Measurements from ENCODE around the gene SERTM2. TPM values are rescaled to one million over a fixed set of nuclear protein-coding genes. Genes with fewer than 3 reads are reported as not detected.

SERTM2 gene
- total and polyA plus RNA-seq, 4 donors = 0.02 to 0.03 TPM; not detected in 2

DNA sequence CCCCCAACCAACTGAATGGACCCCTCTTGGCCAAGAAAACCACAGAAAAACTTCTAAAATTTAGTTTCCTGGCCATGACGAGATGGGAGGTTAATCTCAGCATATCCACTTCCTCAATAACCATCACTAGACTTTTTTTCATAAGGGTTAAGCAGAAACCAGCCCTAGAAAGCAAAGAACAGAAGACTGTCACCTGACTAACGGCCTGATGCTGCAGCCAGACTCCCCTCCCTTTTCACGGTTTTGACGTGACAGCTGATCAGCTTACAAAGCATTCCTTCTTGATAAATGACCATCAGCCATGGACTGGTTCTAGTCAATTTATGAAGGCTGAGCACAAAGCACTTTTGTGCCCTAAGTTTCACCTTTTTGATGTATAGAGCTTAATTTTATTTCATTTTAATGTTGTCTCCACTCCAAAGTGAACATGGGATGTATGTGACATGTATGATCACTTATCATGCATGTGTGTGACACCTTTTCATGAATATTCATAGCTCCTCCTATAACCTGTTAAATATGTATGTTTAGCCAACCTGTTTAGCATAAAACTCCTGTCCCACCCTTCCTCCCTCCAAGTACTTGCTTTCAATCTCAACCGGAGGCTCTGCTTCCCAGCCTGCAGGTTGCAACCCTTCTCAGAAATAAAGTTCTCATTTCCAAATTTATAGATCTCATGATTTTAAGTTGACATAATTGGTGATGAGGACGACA is 56.3 kb downstream of the SERTM2 start:
- Histone ChIP-seq H3K9ac (ENCODE audit: insufficient read depth in 1 of 2, low read length in 2 of 2) (no peak overlapping the region), H3K27me3 (ENCODE audit: control insufficient read depth in 3 of 3, insufficient read depth in 3 of 3, low read length in 2 of 3) (peaks cover 0 to 17% (median 5%) of the 10 kb centered on the region in 3 donors), H3K27ac (ENCODE audit: low read depth in 1 of 2, low read length in 1 of 2) (no peak overlapping the region), H3K9me3 (ENCODE audit: control insufficient read depth in 4 of 4, insufficient read depth in 3 of 4, low read length in 3 of 4) (peaks cover 0 to 2% (median 0%) of the 10 kb centered on the region in 4 donors), H3K4me3 (no peak overlapping the region), H3K36me3 (ENCODE audit: control insufficient read depth in 4 of 4, insufficient read depth in 4 of 4, low read length in 4 of 4) (no peaks in the 10 kb centered on the region), H3K4me1 (ENCODE audit: control insufficient read depth in 5 of 5, insufficient read depth in 5 of 5, low read length in 5 of 5) (no peaks in the 10 kb centered on the region)
- DNase-seq (no peak), ATAC-seq (ENCODE audit: insufficient read depth, low FRiP score) (no peak)
- TF ChIP-seq, protein P1, sequence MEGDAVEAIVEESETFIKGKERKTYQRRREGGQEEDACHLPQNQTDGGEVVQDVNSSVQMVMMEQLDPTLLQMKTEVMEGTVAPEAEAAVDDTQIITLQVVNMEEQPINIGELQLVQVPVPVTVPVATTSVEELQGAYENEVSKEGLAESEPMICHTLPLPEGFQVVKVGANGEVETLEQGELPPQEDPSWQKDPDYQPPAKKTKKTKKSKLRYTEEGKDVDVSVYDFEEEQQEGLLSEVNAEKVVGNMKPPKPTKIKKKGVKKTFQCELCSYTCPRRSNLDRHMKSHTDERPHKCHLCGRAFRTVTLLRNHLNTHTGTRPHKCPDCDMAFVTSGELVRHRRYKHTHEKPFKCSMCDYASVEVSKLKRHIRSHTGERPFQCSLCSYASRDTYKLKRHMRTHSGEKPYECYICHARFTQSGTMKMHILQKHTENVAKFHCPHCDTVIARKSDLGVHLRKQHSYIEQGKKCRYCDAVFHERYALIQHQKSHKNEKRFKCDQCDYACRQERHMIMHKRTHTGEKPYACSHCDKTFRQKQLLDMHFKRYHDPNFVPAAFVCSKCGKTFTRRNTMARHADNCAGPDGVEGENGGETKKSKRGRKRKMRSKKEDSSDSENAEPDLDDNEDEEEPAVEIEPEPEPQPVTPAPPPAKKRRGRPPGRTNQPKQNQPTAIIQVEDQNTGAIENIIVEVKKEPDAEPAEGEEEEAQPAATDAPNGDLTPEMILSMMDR (IDR thresholded peaks at IDR 0.05; ENCODE audit: control extremely low read depth, extremely low read depth) = no peak
- WGBS, 2 donors = 46 to 48% methylated on average over 6 of the region's 6 CpGs

DNA sequence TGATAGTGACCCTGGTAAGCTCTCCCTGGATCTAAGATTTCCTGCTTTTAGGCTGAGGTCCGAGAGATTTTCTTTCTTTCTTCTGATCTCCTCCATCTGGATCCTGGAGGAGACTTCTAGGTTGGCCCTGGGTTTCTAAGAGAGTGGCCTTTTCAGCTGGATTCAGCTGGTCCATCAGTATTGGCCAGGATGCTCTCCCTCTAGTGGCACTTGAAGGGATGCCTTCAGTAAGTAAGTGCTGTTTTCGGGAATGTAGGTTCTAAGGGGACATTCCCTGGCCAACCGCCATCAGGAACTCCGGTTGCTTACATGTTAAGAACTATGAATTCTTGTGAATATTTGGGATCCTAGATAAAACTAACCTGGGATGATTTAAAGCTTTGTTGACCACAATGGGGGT is 56.9 kb downstream of the SERTM2 start:
- ATAC-seq (ENCODE audit: insufficient read depth, low FRiP score) (no peak), DNase-seq (peak in 1 of 3 donors; percentile 9)
- TF ChIP-seq, protein P1 (IDR thresholded peaks at IDR 0.05; ENCODE audit: control extremely low read depth, extremely low read depth) = no peak
- Histone ChIP-seq H3K27me3 (ENCODE audit: control insufficient read depth in 3 of 3, insufficient read depth in 3 of 3, low read length in 2 of 3) (peaks cover 0 to 17% (median 5%) of the 10 kb centered on the region in 3 donors), H3K9me3 (ENCODE audit: control insufficient read depth in 4 of 4, insufficient read depth in 3 of 4, low read length in 3 of 4) (peaks cover 0 to 2% (median 0%) of the 10 kb centered on the region in 4 donors), H3K9ac (ENCODE audit: insufficient read depth in 1 of 2, low read length in 2 of 2) (no peak overlapping the region), H3K27ac (ENCODE audit: low read depth in 1 of 2, low read length in 1 of 2) (no peak overlapping the region), H3K36me3 (ENCODE audit: control insufficient read depth in 4 of 4, insufficient read depth in 4 of 4, low read length in 4 of 4) (no peaks in the 10 kb centered on the region), H3K4me3 (no peak overlapping the region), H3K4me1 (ENCODE audit: control insufficient read depth in 5 of 5, insufficient read depth in 5 of 5, low read length in 5 of 5) (no peaks in the 10 kb centered on the region)
- WGBS, 2 donors = 52 to 82% methylated on average over 4 of the region's 4 CpGs

DNA sequence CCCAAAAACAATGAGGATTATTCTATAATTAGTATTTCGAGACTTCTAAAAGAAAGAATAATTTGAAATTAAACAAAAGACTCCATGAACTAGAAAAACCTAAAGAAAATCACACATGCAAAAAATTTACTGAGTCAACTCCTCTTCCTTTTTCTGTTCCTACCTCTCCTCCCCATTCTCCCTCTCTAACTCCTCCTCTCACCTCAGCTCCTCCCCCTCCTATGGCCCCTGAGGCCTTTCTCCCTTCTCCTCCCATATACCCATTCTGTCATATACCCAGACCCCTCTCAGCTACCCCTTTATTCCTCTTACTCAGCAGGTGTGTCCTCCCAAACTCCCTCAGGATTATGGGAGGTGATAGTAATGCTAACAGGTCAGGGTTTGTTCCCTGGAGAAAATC is 57.4 kb downstream of the SERTM2 start:
- Histone ChIP-seq H3K4me1 (ENCODE audit: control insufficient read depth in 5 of 5, insufficient read depth in 5 of 5, low read length in 5 of 5) (no peaks in the 10 kb centered on the region), H3K9me3 (ENCODE audit: control insufficient read depth in 4 of 4, insufficient read depth in 3 of 4, low read length in 3 of 4) (peaks cover 0 to 2% (median 0%) of the 10 kb centered on the region in 4 donors), H3K27ac (ENCODE audit: low read depth in 1 of 2, low read length in 1 of 2) (no peak overlapping the region), H3K9ac (ENCODE audit: insufficient read depth in 1 of 2, low read length in 2 of 2) (no peak overlapping the region), H3K36me3 (ENCODE audit: control insufficient read depth in 4 of 4, insufficient read depth in 4 of 4, low read length in 4 of 4) (no peaks in the 10 kb centered on the region), H3K27me3 (ENCODE audit: control insufficient read depth in 3 of 3, insufficient read depth in 3 of 3, low read length in 2 of 3) (peaks cover 0 to 17% (median 5%) of the 10 kb centered on the region in 3 donors), H3K4me3 (no peak overlapping the region)
- ATAC-seq (ENCODE audit: insufficient read depth, low FRiP score) = no peak
- 58 to 78% methylated on average over 1 of the region's 1 CpG for WGBS, 2 donors
- TF ChIP-seq, protein P1 (IDR thresholded peaks at IDR 0.05; ENCODE audit: control extremely low read depth, extremely low read depth) = no peak
- DNase-seq = no peak

Other genes starting within 250 kb of the SERTM2 start
- gene CAPN6, start 241.2 kb upstream of the SERTM2 start, total RNA-seq = 1 to 10 TPM in 1 of 2 donors, under 1 TPM in 1; 0.28 to 6.6 TPM
- under 1 TPM; 0.06 to 0.25 TPM for gene CAPN6, start 241.2 kb upstream of the SERTM2 start, polyA plus RNA-seq
- 1 to 10 TPM in 1 of 2 donors, not detected in 1; 1.6 TPM for gene DCX, start 99.5 kb upstream of the SERTM2 start, total RNA-seq
- under 1 TPM in 1 of 2 donors, not detected in 1; 0.01 TPM for gene DCX, start 99.5 kb upstream of the SERTM2 start, polyA plus RNA-seq
- gene ALG13, start 169.5 kb downstream of the SERTM2 start, total RNA-seq = 100 to 1,000 TPM in 1 of 2 donors, 10 to 100 TPM in 1; 35.7 to 141 TPM
- gene ALG13, start 169.5 kb downstream of the SERTM2 start, polyA plus RNA-seq = 10 to 100 TPM; 32.3 to 42.3 TPM